GM12878 (cell line): ENCODE data around the gene DPP6. TPM values are rescaled to one million over a fixed set of nuclear protein-coding genes. Genes with fewer than 3 reads are reported as not detected.

ENCODE experiments used
- ATAC-seq: fragments of 200-7000 bp; cut with Tn5 transposase; 3 replicates; pipeline ENCODE4 v1.9.1; 2020; ENCODE audit warnings: mild to moderate bottlenecking, moderate library complexity
- BruUV-seq: library from RNA; stranded (reverse); fragments of 400-500 nt; replicated peaks from 2 replicates; lab custom pipeline; 2021; lab: Mats Ljungman, UMichigan
- CTCF ChIA-PET: fragments of 300-600 bp; sonication (Branson Sonifier 250); formaldehyde crosslinking; extraction: SDS; loops from one replicate; lab custom pipeline; 2021; ENCODE audit warnings: inconsistent platforms; lab: Yijun Ruan, JAX
- POLR2A ChIA-PET: fragments of 350-600 bp; formaldehyde crosslinking; extraction: SDS; loops from one replicate; lab custom pipeline; 2021; ENCODE audit warnings: inconsistent platforms; lab: Charles Lee
- RAD21 ChIA-PET: fragments of 300-600 bp; sonication (Branson Sonifier 250); formaldehyde crosslinking; loops from one replicate; lab custom pipeline; 2023; ENCODE audit warnings: antibody characterized with exemption; ENCODE audit not compliant: unreplicated experiment; lab: Charles Lee
- SMC1A ChIA-PET: fragments of 300-600 bp; sonication (Branson Sonifier 250); formaldehyde crosslinking; loops from one replicate; lab custom pipeline; 2023; ENCODE audit not compliant: unreplicated experiment, uncharacterized antibody; lab: Charles Lee
- DNase-seq: peaks from one replicate; pipeline ENCODE4 v3.0.0-alpha.2; 2011; ENCODE audit warnings: low read depth, low spot score
- FAIRE-seq: peaks from 3 replicates; lab custom pipeline; 2011; peaks lifted over from hg19 to GRCh38; lab: Jason Lieb, UNC
- H2AFZ ChIP-seq: 2 replicates; pipeline ENCODE4 v1.6.0; 2011; ENCODE audit warnings: low read depth, low read length, control low read depth; ENCODE audit not compliant: control insufficient read depth
- H3K27ac ChIP-seq: 2 replicates; pipeline ENCODE4 v1.5.1; 2011; ENCODE audit warnings: control low read depth; ENCODE audit not compliant: control insufficient read depth, insufficient read depth
- H3K27me3 ChIP-seq, 2 experiments: replicated peaks in 1 of 2; 2 replicates each; pipeline versions ENCODE4 v1.6.0 to v1.6.1; 2011; ENCODE audit warnings: low read length in 1 of 2; ENCODE audit not compliant: control insufficient read depth in 2 of 2, insufficient read depth in 2 of 2
- H3K36me3 ChIP-seq, 2 experiments: 2 replicates each; pipeline ENCODE4 v1.5.1; 2011; ENCODE audit warnings: low read length in 1 of 2; ENCODE audit not compliant: control insufficient read depth in 2 of 2, insufficient read depth in 2 of 2
- H3K4me1 ChIP-seq: 2 replicates; pipeline ENCODE4 v1.6.1; 2011; ENCODE audit warnings: mild to moderate bottlenecking, low read length, moderate library complexity, mixed read lengths; ENCODE audit not compliant: control insufficient read depth, insufficient read depth
- H3K4me2 ChIP-seq: 2 replicates; pipeline ENCODE4 v1.6.0; 2011; ENCODE audit warnings: control low read depth; ENCODE audit not compliant: control insufficient read depth, insufficient read depth
- H3K4me3 ChIP-seq: fragments of 200-600 bp; sonication (generic); 2 replicates; pipeline ENCODE4 v1.5.1; 2016
- H3K79me2 ChIP-seq: 2 replicates; pipeline ENCODE4 v1.6.0; 2011; ENCODE audit warnings: low read length; ENCODE audit not compliant: control insufficient read depth, insufficient read depth
- H3K9ac ChIP-seq: 2 replicates; pipeline ENCODE4 v1.8.0; 2011; ENCODE audit warnings: low read length, control low read depth, mixed read lengths; ENCODE audit not compliant: control insufficient read depth, insufficient read depth
- H3K9me3 ChIP-seq: replicated peaks from 3 replicates; pipeline ENCODE4 v1.5.1; 2011; ENCODE audit warnings: mild to moderate bottlenecking, low read length; ENCODE audit not compliant: control insufficient read depth, insufficient read depth
- H4K20me1 ChIP-seq: 2 replicates; pipeline ENCODE4 v1.6.0; 2011; ENCODE audit not compliant: control insufficient read depth, insufficient read depth
- BCL3 ChIP-seq: IDR thresholded peaks from 2 replicates; pipeline ENCODE4 v1.6.1; 2011; ENCODE audit warnings: borderline replicate concordance, low read depth, mild to moderate bottlenecking, moderate library complexity, low read length; ENCODE audit not compliant: insufficient read depth, poor library complexity, severe bottlenecking
- BMI1 ChIP-seq: fragments of 450-650 bp; IDR thresholded peaks from 2 replicates; pipeline ENCODE4 v1.6.1; 2016; ENCODE audit warnings: mild to moderate bottlenecking, moderate library complexity, borderline replicate concordance
- CBFB ChIP-seq: IDR thresholded peaks from 2 replicates; pipeline ENCODE4 v1.6.1; 2016; ENCODE audit warnings: antibody characterized with exemption, low read depth
- ESRRA ChIP-seq: IDR thresholded peaks from 2 replicates; pipeline ENCODE4 v1.6.1; 2012; ENCODE audit warnings: mild to moderate bottlenecking, low read length, improper control_type of control experiment
- HDAC2 ChIP-seq: fragments of 200-600 bp; sonication (generic); IDR thresholded peaks from 2 replicates; pipeline ENCODE4 v1.6.1; 2017
- NR2F1 ChIP-seq: fragments of 450-650 bp; conservative IDR thresholded peaks from 2 replicates; pipeline ENCODE4 v1.6.1; 2017; ENCODE audit warnings: mild to moderate bottlenecking
- PBX3 ChIP-seq: IDR thresholded peaks from 2 replicates; pipeline ENCODE4 v1.6.1; 2011; ENCODE audit warnings: mild to moderate bottlenecking, low read depth, low read length, moderate library complexity; ENCODE audit not compliant: insufficient replicate concordance
- RCOR1 ChIP-seq: conservative IDR thresholded peaks from 2 replicates; pipeline ENCODE4 v1.6.1; 2012; ENCODE audit warnings: low read depth, low read length, improper control_type of control experiment
- SMAD1 ChIP-seq: fragments of 450-650 bp; IDR thresholded peaks from 2 replicates; pipeline ENCODE4 v1.6.1; 2018; ENCODE audit warnings: mild to moderate bottlenecking, low read depth; ENCODE audit not compliant: partially characterized antibody
- WGBS: methylation state at CpG from one replicate; pipeline ENCODE4 v1.1.6; 2016; ENCODE audit warnings: low lambda C conversion rate; ENCODE audit not compliant: insufficient replicate concordance, insufficient coverage; ENCODE audit errors: missing lambda C conversion rate; 5-methylcytosine and 5-hydroxymethylcytosine counted together
- in situ Hi-C: fragments of 300-500 bp; cut with MboI; formaldehyde crosslinking; loops from 9 replicates; pipeline ENCODE4 v1.14.3; 2018; ENCODE audit warnings: mixed read lengths
- intact Hi-C: fragments of 100-400 bp; cut with micrococcal nuclease; formaldehyde crosslinking; loops from one replicate; pipeline ENCODE4 v1.14.2; 2022; ENCODE audit not compliant: unreplicated experiment
- polyA plus RNA-seq, 11 experiments: library from polyadenylated mRNA; depleted of rRNA in 4 of 11; unstranded in 6 of 11; stranded (reverse) in 5 of 11; fragments of >200 nt; fragmentation: Nextera tagmentation in 4 of 11; fragmentation: Illumina TruSeq in 1 of 11; extraction: Ambion mirVana in 4 of 11; extraction: Trizol in 1 of 11; gene quantifications; 1 replicate in 1 of 11; 2 replicates in 10 of 11; pipeline versions ENCODE4 v1.2.1 to v1.2.3, GENCODE V29; 2011 to 2016; ENCODE audit warnings: inconsistent platforms in 2 of 11, missing spikeins in 2 of 11, low read depth in 1 of 11
- total RNA-seq, 4 experiments: library from RNA; depleted of rRNA in 3 of 4; stranded (reverse); fragments of >200 nt in 3 of 4; fragmentation: Illumina TruSeq in 1 of 4; extraction: Trizol in 1 of 4; gene quantifications; 2 replicates each; pipeline versions ENCODE4 v1.2.1 to v1.2.3, GENCODE V29; 2013 to 2021

Gene DPP6
- total and polyA plus RNA-seq, 10 of the 15 experiments (the other 5 are each of a cell fraction or from before 2014, with no cell fraction given): not detected

- TF ChIP-seq NR2F1: no peak
Measured at GRCh38 chr7:154906201-154906600, 854.0 kb downstream of the DPP6 start (continued).

GRCh38 chr7:154906736-154907355, 854.6 kb downstream of the DPP6 start:
- in situ Hi-C loops: no loop called here
- POLR2A ChIA-PET: no interaction called here
- H3K27ac ChIP-seq: no peak overlapping the region
- RAD21 ChIA-PET: no interaction called here
- H3K27me3 ChIP-seq: no peaks in the 10 kb centered on the region
- H3K9me3 ChIP-seq: peaks cover 3% of the 10 kb centered on the region; the same call in 1 of the 3 replicates
- no peak overlapping the region for H2AFZ ChIP-seq
- no peaks in the 10 kb centered on the region for H3K4me1 ChIP-seq
- intact Hi-C loops: no loop called here
- H4K20me1 ChIP-seq: no peaks in the 10 kb centered on the region
- ATAC-seq (no peak), FAIRE-seq (no peak), DNase-seq (no peak)
- BruUV-seq: no TSS peak
- H3K9ac ChIP-seq: no peak overlapping the region
- CTCF ChIA-PET: no interaction called here
- H3K4me2 ChIP-seq: no peak overlapping the region
- TF ChIP-seq CBFB: no peak
- TF ChIP-seq RCOR1: no peak
- TF ChIP-seq HDAC2: no peak
- TF ChIP-seq ESRRA: no peak
- no peak for TF ChIP-seq SMAD1
- no peak for TF ChIP-seq BCL3
- TF ChIP-seq BMI1: no peak
- no peak for TF ChIP-seq PBX3
- no peaks in the 10 kb centered on the region for H3K36me3 ChIP-seq
- H3K79me2 ChIP-seq: no peaks in the 10 kb centered on the region
- 65% methylated on average over 41 of the region's 41 CpGs for WGBS
- SMC1A ChIA-PET: no interaction called here
- H3K4me3 ChIP-seq: no peak overlapping the region
